T-helper 22 cell (primary cell): Measurements from ENCODE around the gene FHIP1A.
"Not testable (repeated sequence)": the region's sequence is repeated elsewhere in the genome, so short reads cannot be mapped to it uniquely, and the experiment has no call there.

Source experiments
- DNase-seq: peaks from one replicate; pipeline ENCODE4 v3.0.0-alpha.2; 2020; ENCODE audit warnings: low read depth

The FHIP1A gene

DNA sequence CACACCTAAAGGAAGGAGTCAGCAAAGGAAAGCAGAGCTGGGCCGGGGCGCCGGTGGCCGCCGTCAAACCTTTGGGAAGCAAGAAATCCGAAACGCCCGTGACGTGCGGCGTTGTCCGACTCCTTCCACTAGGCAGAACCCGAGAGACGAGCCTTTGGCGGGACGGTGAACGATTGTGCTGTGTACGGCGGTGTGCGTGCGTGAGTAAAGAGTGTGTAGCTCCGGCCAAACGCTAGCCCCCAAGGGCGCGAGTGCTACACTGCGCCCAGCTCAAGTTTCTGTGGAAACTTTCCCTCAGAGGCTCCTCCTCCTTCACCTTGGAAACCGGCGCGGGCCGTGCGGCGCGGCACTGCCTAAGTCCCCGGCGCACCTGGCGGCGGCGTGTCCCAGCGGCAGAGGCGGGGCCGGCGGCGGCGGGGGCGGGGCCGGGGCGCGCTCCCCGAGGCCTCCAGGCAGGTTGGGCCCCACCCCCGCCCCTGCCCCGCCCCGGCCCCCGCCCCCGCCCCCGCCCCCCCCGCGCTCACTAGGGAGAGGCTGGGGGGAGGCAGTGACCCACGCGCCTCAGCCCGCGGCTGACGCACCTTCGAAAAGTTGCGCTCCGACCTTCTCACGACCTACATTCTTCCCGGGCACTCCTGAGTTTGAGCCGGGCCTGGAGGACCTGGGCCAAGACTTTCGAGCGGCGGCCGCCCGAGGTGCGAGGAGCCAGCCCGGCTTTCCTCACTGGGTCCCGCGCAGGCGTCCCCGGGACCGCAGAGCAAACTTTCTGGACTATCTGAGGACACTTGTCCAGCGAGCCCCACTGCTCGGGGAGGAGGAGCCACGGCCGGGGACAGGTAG lies at the start of gene FHIP1A:
Gene FHIP1A (plus strand): TSS at position 547 of the 840 bp plus-strand sequence. CDS start 157,084 bp downstream, outside the sequence.
- peak; percentile 79 for DNase-seq

DNA sequence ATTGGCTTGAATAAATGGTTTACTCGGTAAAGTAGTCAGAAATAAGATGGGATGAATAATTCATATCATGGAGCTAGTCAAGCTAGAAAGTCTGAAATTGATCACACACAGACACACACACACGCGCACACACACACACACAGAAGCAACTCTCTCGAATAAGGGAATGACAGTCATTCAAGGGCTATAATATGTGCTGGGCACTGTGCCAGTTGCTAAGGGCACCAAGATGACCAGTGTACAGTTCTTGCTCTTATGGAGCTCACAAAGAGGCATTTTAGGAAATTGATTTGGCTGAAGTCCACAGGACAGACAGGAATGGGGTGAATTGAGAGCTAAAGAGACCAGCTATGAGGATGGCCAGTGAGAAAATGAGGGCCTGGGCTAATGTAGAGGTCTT lies 49.4 kb upstream of the FHIP1A start:
- no peak for DNase-seq

DNA sequence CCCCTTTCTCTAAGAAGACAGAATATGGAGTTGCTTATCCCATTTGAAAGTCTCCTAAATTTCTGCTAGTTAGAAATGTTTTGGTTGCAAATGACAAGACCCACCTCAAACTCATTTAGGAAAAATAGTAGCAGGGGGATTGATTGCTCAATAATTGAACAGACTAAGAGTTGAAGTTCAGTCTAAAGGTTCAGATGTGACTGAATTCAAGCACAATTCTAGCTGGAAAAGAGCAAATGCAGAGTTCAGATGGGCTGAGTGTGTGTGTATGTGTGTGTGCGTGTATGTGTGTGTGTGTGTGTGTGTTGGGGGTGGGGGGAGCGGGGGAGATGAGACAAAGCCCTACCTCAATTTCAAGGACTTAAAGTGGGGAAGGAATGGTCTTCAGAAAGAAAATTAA lies 47.9 kb upstream of the FHIP1A start:
- DNase-seq = no peak

DNA sequence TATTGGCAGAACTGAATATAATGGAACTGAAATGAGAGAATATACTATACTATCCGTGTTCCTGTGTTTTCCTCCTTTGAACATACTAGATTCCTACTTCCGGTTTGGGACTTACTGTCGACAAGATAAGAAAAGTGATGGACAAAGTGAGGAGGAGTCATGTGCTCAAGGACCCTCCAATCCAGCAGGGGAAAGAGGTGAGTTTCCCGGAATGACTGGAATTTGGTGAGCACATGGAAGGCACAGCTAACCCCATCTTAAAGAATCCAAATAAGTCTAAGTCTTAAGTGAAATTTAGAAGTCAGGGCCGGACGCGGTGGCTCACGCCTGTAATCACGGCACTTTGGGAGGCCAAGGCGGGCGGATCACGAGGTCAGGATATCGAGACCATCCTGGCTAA lies 47.0 kb upstream of the FHIP1A start:
- no peak for DNase-seq

DNA sequence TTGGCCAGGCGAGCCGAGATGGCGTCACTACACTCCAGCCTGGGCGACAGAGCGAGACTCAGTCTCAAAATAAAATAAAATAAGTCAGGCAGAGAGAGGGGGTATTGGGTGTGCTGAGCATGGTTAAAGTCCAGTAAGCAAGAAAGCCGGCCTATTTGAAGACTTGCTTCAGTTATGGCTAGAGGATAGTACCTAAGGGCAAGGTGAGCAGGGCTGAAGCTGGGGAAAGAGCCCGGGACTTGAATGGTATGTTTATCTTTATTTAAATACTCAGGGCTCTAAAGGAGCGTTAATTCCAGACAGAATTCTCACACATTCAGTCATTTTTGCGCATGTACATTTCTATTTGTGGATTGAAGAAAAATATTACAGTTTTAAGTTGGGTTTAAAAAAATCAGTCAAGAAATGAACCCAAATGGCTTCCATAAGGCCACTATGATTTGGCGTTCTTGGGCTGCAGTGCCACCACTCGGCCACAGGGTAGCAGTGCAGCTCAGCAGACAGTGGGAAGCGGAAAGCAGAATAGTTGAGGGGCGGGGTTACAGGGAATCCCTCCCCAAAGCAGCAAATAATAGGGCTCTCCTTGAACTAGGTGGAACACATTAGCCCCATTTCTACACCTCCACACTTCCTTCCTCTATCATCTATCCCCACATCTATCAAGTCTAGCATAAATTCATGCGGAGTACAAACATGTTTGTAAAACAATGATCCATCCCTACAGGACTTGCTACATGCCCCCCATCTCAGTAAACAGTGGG lies 46.4 kb upstream of the FHIP1A start:
- DNase-seq = peak; percentile 47

DNA sequence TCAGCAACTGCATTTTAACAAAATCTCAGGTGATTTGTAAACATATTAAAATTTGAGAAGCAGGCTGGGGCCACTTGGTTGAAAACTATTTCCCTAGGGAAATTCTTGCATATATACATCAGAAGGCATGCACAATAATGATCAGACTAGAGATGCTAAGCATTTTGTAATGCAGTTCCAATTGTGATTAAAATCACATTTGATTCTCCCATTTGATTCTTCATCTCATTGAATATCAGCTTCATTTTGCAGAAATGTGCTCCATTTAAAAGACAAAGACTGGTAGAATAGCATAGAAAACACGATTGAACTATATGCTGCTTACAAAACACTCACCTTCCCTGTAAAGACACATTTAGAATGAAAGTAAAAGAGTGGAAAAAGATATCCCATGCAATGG lies 32.4 kb upstream of the FHIP1A start:
- DNase-seq = no peak

DNA sequence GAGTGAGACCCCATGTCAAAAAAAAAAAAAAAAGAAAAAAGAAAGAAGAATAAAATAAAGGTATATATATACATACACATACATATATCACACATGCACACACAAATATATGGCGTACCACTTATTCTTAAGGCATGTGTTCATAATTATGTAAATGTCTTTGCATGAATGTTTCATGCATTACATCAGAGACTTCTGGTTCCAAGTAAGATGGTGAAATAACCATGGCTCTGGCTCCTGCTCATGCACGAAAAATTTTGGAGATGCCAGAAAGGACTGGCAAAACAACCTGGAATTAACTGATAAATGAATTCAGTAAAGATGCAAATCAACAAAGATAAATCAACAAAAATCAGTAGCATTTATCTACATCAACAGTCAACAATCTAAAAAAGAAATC lies 19.7 kb upstream of the FHIP1A start:
- no peak for DNase-seq

DNA sequence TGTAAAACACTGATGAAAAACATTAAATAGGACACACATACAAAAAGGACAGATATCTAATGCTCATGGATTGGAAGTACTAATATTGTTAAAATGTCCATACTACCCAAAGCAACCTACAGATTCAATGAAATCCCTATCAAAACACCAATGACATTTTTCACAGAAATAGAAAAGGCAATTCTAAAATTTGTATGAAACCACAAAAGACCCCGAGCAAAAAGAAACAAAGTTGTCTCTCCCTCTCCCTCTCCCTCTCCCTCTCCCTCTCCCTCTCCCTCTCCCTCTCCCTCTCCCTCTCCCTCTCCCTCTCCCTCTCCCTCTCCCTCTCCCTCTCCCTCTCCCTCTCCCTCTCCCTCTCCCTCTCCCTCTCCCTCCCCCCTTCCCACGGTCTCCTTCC lies 19.2 kb upstream of the FHIP1A start:
- DNase-seq = not testable (repeated sequence)

DNA sequence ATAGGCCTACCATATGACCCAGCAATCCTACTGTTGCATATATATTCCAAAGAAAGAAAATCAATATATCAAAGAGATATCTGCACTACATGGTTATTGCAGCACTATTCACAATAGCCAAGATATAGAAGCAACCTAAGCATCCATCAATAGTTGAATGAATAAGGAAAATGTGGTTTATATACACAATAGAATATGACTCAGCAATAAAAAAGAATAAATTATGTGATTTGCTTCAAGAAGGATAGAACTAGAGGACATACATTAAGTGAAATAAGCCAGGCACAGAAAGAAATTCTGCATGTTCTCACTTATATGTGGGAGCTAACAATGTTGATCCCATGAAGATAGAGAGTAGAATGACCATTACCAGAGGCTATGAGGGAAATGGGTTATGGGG lies 13.1 kb upstream of the FHIP1A start:
- no peak for DNase-seq

DNA sequence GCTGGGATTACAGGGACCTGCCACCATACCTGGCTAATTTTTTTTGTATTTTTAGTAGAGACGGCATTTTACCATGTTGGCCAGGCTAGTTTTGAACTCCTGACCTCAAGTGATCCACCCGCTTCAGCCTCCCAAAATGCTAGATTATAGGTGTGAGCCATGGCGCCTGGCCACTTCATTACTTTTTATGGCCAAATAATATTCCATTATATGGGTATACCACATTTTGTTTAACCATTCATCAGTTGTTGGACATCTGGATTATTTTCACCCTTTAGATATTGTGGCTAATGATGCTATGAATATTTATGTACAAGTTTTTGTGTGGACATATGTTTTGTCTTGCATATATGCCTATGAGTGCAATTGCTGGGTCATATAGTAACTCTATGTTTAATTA lies 8.6 kb upstream of the FHIP1A start:
- no peak for DNase-seq

DNA sequence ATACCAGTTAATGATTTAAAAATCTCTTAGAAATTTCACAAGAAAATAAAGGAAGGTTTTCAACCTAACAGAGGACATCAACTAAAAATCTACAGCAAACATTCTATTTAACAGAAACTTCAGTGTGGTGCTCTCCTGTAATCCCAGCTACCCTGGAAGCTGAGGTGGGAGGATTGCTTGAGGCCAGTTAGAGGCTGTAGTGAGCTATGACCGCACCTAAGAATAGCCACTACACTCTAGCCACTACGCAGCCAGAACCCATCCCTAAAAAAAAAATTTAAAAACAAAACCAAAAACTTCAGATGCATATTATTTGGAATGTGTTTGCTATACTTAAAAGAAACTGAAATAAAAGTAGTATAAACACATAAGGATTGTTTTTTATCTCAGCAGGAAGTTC lies 7.2 kb upstream of the FHIP1A start:
- no peak for DNase-seq

DNA sequence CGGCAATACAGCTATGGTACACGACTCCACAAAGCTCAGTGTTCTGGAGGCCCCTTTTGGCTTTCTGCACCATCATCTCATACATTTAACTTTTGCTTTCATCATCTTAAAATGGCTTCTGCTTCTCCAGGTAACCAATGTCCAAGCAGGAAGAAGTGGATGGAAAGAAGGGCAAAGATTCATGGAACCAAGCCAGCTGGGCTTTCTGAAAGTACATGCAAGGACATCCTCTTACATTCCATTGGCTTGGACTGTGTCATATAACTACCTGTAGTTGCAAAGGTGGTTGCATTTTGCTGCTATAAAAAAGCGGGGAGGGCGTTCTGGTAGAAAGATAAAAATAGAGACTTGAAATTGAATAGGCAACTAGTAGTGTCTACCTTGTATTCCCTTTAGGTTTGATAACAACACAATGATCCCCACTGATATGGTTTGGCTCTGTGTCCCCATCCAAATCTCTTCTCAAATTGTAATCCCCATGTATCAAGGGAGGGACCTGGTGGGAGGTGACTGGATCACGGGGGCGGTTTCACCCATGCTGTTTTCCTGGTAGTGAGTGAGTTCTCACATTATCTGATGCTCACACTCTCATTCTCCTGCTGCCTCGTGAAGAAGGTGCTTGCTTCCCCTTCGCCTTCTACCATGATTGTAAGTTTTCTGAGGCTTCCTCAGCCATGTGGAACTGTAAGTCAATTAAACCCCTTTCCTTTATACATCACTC lies 6.7 kb upstream of the FHIP1A start:
- DNase-seq = no peak

DNA sequence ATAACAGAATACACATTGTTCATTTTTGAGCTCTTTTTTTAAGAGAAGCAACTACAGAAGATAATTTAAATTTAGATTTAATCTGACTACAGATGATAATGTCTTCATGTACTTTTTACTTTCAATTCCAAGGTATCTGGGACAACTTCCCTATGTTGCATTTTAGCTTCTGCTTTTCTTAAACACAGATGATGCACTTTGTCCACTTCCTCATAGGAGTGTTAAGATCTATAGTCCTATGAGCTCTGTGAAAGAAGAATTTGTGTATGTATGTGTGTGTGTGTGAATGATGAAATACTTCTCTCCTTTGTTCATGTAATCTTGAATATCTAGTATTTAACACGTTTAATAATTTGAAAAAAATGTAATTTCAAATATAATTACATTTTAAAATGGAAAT lies 5.3 kb upstream of the FHIP1A start:
- DNase-seq = no peak

DNA sequence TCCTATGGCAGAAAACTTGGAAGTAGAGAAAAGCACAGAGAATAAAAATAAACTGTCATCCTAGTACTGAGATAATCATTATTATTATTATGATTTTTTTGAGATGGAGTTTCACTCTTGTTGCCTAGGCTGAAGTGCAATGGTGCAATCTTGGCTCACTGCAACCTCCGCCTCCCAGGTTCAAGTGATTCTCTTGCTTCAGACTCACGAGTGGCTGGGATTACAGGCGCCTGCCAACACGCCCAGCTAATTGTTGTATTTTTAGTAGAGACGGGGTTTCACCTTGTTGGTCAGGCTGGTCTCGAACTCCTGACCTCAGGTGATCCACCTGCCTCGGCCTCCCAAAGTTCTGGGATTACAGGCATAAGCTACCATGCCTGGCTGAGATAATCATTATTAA lies 4.2 kb upstream of the FHIP1A start:
- DNase-seq = not testable (repeated sequence)

DNA sequence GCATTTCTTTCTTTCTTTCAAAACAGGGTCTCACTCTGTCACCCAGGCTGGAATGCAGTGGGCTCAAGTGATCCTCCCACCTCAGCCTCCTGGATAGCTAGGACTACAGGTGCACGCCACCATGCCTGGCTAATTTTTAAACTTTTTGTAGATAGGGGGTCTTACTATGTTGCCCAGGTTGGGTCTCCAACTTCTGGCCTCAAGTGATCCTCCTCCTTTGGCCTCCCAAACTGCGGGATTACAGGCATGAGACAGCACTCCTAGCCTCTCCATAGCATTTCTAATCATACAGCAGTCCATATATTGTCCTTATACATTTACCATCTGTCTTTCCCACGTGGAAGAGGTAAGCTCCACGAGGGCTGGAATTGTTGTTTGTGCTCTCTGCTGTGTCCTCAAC lies 2.0 kb upstream of the FHIP1A start:
- DNase-seq = no peak

DNA sequence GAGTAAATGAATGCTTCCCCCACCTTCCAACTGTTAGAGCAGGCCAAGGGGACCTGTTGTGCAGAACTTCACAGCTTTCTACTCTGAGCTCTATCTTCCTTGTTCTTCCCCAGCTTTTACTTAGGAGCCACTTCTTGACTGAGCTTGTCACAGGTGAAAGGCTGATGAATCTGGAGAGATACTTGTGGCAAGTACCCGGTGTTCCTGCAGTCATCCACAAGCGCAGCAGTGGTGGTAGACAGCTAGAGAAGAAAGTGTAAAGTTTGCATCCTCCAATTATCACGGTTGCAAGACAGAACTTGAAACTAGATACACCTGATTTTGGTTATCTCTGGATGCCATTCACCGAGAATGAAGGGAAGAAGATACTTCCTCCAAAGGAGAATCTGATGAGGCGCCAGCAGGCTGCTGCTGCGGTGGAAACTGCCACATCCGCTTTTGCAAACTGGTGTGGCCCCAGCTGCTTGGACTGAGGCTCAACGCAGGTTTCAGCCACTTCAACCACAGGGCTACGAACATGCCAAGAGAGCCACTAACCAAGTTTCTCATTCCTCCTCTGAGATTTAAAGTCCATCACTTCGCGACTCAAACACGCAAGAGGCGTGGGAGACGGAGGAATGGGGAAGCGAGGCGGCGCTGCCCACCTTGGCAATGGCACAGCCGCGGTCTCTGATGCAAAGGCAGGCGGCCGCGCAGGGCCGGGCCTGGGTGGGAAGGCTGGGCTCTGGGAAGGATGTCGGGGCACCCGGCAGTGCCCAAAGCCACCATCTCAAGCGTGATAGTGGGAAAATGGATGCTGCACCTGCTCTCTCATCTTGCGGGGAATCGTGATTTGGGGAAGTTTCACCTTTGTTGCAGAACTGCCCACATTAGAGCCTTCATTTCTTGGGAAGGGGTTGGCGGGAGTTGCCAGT lies 1.3 kb upstream of the FHIP1A start:
- no peak for DNase-seq

DNA sequence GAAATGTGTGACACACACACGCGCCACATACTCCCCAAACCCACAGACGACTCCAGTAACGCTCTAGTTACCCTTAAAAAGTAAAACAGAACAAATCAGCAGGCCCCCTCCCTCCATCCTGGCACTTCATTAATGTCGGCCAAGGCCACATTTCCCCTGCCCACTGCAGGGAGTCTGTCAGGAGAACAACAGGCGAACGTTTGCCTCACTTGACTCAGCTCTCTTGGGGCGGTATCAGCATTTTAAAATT lies 671 bp upstream of the FHIP1A start:
- no peak for DNase-seq

DNA sequence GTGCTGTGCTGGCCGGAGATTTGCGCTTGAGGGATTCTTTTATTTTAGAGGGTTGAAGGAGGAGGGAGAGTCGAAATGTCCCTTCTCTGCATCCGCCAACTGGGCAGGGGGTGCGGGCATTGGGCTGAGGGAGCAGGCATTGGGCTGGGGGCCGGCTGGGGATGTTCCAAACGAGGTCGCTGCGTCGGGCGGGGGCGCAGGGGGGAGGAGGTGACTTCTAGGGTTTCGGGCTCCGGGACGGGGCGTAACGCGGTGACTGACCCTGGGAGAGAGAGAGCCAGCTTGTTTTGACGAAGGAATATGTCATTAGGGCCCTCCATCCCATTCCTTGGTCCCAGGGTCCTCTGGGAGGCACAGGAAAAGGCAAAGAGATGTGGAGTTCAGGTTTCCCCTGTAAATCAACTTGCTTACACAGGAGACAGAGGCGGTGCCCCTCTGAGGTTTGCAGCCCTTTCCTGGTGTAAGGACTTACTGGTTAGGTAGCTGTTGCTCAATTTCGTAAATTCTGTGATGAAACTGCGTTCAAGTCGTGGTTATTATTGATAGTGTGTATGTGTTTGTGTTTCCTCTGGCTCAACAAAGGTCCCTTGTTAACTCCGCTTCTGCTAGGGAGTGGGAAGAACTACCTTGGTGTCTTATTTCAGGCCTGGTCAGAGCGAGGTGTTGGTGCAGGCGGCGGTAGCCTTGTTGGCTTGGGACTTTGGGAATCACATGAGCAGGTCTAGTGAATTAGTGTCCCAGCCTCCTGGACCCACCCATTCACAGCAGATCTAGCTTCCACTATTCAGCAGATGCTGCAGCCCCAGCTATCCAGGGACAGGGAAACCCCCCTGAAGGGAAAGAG lies 716 bp downstream of the FHIP1A start:
- no peak for DNase-seq

DNA sequence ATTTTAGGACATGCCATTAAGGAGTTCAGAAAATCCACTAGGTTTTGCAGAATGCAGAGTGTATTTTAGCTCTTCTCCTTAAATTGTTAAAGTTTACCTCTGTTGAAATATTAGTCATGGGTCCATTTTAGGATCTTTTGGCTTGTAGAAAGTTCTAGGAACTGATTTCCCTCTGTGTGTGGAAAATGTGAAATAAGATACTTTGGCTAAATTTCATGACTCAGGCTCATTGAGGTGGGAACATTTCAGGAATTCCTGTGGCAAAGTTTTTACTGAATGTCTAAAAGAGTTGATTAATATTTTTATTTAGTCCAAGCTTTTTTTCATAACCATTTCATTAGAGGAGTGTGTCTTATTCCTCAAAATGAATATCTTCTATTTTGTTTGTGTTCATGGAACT lies 7.0 kb downstream of the FHIP1A start:
- DNase-seq = no peak

DNA sequence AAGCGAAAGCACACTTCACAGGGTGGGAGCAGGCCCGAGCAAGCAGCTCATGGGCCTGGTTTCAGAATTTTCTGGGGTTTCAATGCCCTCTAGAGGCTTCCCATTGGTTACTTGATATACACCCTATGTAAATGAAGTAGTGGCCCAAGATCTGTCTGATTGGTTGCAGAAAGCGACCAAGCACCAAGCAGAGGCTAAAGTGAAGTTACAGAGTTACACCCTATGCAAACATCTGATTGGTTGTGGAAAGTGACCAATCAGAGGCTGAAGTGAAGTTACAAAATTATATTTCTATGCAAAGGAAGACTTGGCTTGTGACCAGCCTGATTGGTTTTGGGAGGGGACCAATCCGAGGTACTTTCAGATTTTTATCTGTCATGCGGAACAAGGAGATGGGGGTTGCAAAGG lies 8.2 kb downstream of the FHIP1A start:
- no peak for DNase-seq

DNA sequence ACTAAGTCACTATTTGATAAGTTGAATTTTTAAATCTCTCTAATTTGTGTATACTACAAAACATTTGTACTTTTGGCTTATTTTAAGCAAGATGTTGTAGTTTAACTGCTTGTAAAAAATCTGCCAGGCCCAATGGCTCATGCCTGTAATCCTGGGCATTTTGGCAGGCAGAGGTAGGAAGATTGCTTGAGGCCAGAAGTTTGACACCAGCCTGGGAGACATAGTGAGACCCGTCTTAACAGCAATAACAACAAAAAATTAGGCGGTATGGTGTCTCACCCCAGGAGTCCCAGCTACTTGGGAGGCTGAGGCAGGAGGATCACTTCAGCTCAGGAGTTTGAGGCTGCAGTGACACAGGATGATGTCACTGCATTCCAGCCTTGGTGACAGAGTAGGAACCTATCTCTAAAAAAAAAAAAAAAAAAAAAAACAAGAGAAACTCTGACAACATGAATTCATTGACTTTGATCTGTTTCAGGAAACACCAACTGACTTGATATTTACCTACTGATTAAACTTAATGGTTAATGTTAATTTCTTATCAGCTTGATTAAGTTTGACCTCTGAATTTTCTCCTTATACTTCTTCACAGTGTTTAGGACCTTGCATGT lies 8.9 kb downstream of the FHIP1A start:
- DNase-seq = no peak
